Measurements from ENCODE around the gene XYLB.
A peak's percentile ranks its signal among the peaks of the same experiment; 100 is the strongest.
"Not testable (repeated sequence)": the region's sequence is repeated elsewhere in the genome, so short reads cannot be mapped to it uniquely, and the experiment has no call there.

XYLB gene

GRCh38 chr3:38346587-38347410 is at the start of gene XYLB:
Gene XYLB (plus strand): TSS chr3:38346785. CDS start chr3:38346869, 84 bp downstream.
- DNase-seq: peak; percentile 86

- DNase-seq: not testable (repeated sequence)
Observed at GRCh38 chr3:38297053-38297452, 49.5 kb upstream of the XYLB start.

DNA sequence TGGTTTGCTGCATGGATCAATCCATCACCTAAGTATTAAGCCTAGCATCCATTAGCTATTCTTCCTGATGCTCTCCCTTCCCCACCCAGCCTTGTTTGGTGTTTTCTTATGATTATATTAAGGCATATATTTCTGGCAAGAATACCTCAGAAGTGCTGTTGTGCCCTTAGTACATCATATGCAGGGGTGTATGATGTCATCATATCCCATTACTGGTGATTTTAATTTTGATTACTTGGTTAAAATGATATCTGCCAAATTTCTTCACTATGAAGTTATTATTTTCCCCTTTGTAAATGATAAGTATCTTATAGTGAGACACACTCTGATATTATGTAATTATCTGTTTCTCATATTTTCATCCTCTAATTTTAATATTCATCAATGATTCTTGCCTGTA is 49.0 kb upstream of the XYLB start:
- DNase-seq: no peak

DNA sequence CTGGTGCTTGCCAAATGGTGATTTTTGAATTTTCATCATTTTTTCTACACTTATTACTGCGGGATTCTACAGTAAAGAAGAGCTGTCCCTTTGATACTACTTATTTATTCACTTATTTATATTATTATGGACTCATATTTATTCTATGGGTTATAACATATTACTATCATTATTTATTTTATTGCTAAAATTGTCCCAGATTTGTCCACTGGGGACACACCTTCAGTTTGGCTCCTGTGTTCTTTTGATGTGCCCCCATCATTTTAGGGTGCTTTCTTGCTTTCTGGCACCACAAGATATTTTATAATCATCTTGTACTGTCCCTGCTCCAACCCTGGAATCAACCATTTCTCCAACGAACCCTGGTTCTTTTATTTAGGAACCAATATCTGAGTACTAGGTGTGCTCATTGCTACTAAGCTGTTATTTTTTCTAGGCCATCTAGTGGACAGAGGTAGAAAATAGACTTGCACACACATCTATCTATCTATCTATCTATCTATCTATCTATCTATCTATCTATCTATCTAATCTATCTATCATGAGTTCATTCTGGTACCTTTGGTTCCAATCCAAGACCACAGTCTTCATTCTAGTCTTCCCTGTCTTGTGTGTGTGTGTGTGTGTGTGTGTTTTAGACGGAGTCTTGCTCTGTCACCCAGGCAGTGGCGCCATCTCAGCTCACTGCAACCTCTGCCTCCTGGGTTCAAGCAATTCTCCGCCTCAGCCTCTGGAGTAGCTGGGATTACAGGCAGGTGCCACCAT is 48.5 kb upstream of the XYLB start:
- DNase-seq: no peak

DNA sequence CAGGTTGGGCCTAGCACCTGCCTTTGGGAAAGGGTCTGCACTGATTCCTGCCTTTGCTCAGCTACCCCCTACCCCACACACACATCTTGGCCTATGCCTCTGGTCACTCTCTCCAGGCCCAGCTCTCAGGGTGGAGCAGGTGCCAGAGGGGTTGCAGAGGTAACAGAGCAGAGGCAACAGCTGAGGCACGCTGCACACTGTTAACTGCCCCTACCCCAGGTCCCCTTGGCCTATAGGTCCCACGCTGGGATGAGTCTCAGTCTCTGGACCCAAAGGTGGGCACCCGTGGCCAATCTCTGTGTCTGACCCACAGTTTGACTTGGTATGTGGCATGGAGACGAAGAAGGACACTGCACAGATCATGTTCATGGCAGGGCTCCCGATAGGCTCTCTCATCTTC is 39.6 kb upstream of the XYLB start:
- no peak for DNase-seq

GRCh38 chr3:38307599-38307998 is 39.0 kb upstream of the XYLB start:
- no peak for DNase-seq

- no peak for DNase-seq
Observed at GRCh38 chr3:38308456-38308855, 38.1 kb upstream of the XYLB start.

DNA sequence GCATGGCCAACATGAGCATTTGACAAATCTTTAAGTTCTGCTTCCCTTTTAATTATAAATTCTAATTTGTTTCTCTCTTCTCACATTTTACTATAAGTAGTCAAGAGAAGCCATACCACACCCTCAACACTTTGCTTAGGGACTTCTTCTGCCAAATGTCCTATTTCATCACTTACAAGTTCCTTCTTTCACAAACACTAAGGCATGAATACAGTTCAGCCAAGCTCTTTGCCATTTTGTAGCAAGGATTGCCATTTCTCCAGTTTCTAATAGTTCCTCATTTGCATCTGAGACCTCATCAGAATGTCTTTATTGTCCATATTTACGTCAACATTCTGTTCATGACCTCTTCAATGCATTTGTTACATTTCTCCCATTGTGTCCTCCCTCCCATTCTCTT is 35.1 kb upstream of the XYLB start:
- no peak for DNase-seq

DNA sequence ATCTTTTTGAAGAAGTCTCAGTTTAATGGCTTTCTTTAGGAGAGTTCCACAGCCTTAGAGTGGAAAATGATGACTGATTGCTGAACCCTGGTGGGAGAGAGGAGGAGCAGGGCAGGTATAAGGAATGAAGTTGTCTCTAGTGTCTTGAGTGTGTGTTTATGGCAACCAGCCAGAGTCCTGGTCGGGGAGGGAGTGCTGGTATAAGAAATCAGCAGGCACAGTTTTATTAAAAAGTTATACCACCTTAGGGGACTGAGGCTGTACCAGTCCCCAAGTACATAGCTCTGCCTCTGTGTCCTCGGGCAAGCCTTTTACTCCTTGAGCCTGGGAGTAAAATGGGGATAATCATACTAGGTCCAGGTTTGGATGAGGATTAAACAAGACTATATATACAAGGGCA is 34.6 kb upstream of the XYLB start:
- DNase-seq: no peak

- no peak for DNase-seq
Observed at GRCh38 chr3:38312356-38312755, 34.2 kb upstream of the XYLB start.

GRCh38 chr3:38313263-38313662 is 33.3 kb upstream of the XYLB start:
- DNase-seq: no peak

DNA sequence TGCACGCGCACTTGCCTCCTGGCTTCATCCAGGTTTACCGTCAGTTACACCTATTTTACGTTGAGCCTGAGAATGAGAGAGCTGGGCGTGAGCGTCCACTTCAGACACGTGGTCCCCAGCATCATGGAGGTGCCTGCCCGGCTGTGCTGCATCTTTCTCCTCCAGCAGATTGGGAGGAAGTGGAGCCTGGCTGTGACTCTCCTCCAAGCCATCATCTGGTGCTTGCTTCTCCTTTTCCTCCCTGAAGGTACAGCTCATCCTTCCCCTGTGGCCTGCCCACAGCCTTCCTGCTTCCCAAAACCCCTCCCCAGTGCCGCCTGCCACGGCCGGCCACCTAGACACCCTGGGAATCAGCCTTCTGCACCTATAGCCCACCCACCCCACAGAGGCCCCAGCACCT is 32.9 kb upstream of the XYLB start:
- DNase-seq: no peak

GRCh38 chr3:38314112-38314763 is 32.3 kb upstream of the XYLB start:
- no peak for DNase-seq

DNA sequence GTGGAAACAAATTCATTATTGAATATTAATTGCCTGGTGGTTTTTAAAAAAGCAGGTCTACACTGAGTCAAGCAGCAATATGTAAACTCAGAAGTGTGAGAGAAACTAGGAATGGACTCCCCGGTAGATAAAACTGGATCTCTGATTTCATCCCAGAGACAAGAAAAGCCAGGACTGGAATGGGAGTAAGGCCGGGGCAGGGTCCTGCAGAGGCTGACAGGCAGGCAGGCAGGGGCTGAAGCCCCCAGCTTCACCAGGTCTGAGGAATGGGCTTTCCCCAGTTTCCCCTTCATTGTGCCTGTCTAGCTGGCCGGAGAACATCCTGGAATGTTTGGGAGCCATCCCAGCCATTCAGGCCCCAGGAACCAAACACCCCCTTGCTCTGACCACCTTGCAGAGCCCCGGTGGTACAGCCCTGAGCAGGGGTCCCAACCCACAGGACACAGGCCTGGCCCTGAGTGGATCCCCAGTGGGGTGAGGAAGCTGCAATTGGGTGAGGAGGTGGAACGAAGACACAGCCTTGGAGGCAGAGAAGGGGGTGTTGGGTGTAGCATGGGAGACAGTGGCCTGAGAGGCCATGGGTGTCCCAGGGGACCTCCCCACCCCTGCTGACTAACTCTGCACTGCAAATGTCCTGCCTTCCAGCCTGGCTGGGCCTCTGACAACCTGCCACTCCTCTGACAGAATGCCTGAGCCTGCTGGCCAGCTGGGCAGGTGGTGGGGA is 31.7 kb upstream of the XYLB start:
- DNase-seq: no peak

DNA sequence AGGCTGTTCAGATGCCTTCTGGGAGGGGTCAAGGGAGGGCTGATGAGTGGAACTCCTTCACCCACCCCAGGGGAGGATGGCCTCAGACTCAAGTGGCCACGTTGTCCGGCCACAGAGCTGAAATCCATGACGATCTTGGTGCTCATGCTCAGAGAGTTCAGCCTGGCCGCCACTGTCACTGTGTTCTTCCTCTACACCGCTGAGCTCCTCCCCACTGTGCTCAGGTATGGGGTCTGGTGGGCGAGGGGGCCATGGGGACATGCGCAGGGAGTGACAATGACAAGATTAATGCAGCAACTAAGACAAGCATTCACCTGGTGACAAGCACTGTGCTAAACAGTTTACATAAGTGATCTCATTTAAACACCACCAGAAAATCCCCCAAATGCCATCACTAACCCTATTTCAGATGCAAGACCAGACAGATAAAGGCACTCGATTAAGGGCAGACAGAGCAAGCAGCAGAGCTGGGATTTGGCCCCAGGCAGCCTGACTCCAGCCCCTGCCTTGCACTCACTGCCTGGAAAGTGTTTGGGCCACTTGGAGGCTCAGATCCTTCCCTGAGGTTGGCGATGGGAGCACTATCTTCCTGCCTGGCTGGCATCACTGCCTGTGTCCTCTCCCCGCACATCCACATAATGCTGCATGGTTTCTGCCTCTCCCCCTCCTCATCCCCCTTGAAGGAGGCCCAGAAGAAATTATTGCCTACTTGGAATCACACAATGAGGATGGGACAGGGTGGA is 30.9 kb upstream of the XYLB start:
- DNase-seq: no peak

DNA sequence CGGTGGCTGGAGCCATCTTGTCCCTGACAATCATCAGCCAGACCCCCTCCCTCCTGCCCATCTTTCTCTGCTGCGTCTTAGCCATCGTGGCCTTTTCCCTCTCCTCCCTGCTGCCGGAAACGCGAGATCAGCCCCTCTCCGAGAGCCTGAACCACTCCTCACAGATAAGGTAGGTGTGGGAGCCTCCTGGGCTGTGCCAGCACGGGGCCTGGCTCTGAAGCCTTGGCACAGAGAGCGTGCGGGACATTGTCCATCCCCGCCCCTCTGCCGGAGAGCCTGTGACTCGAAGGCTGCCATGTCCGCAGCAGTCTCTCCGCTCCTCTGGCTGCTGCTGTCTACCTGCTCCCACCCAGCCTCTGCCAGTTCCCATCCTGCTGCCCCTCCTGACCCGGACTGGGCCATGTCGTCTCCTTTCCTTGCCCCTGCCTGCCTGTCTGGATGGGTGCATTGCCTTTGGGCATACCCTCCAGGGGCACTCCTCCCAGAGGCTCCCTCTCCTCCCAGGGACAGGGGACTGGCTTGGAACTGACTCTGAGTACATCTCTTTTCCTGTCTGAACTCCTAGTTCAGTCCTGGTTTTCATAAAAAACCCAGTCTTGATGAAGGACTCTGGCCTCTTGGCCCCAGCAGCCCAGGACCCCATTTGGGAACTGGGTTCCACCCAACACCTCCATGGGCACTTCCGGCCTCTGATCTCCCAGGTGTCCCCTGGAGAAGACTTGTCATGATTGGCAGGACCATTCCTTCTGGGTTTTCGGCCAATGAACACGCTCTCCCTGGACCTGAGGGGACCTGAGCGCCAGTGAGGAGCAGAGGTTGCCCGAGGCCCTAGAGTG is 30.0 kb upstream of the XYLB start:
- no peak for DNase-seq

- DNase-seq: no peak
Observed at GRCh38 chr3:38317192-38317759, 29.3 kb upstream of the XYLB start.

DNA sequence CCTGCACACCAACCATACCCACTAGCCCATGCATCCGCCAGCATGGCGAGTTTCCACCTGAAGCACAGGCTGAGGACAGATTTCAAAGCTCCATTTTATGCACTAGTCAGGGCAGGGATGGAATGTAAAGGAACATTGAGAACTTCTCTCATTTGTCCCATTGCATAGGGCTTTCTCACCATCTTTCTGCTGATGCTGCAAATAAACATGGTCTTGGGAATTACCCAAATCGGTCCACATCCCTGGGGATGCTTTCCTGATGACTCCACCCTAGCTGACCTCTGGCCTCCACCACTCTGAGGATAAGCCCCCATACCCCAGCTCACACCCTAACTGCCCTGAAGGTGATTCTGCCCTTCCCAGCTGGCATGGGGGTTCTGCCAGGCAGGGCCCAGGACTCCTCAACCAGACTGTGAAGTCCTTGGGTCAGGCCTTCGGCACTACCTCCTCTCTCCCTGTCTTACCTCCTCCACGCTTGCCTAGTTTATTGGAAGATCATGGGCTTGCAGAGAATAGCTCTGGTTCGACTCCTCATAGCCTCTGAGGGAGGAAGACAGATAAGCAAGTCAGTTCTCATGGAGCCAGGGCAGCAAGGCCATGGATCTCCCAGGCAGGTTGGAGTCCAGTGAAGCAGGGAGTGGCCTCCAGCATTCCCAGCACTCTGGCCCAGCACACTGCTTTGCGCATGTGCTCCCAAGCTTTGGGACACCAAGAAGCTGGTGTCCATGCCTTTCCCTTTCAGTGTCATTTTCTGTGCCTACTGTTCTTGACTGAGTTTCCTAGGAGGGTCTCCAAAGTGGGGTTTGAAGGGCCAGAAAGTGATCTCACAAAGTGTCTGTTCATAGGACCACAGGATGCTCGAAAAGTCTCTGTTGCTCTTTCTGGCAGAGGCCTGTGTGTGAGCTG is 27.6 kb upstream of the XYLB start:
- DNase-seq: no peak

- not testable (repeated sequence) for DNase-seq
Observed at GRCh38 chr3:38320638-38321037, 25.9 kb upstream of the XYLB start.

DNA sequence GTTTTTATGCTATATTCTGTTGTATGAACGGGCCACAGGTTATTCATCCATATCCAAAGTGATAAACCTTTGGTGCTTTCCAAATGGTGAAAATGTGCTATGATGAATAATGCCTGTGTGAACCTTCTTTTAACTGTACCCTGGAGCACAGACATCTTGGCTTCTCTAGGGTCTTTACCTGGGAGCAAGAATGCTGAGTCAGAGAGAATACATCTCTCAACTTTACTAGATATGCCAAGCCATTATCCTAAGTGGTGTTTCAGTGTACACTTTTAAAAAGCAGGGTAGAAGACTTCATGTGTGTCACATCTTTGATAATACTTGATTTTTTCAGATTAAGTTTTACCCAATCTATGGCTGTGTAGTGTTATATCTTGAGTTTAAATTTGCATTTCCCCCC is 23.5 kb upstream of the XYLB start:
- no peak for DNase-seq
